ENCODE results near the gene FAM222A. TPM values are rescaled to one million over a fixed set of nuclear protein-coding genes. Genes with fewer than 3 reads are reported as not detected.
A peak's percentile ranks its signal among the peaks of the same experiment; 100 is the strongest.

Gene FAM222A
- total RNA-seq, 4 donors from 2014 or later = 0.34 to 3.5 (median 1.7) TPM; not detected in 1

- intact Hi-C loops (cut with DNase I; ENCODE audit: low total_unique reads) = no loop called here
- no peaks in the 10 kb centered on the region for H3K9me3 ChIP-seq
- H3K36me3 ChIP-seq = no peaks in the 10 kb centered on the region
- no peak overlapping the region for H3K27ac ChIP-seq
- TF ChIP-seq POLR2A (IDR thresholded peaks at IDR 0.05) (no peak), CTCF (IDR thresholded peaks at IDR 0.05) (no peak)
- DNase-seq = no peak
- H3K4me3 ChIP-seq = no peak overlapping the region
- H3K4me1 ChIP-seq = no peaks in the 10 kb centered on the region
- peaks cover 0 to 8% of the 10 kb centered on the region in 2 donors for H3K27me3 ChIP-seq
These were observed 8.5 kb downstream of the FAM222A start for GRCh38 chr12:109722022-109722720.

- intact Hi-C loops (cut with DNase I; ENCODE audit: low total_unique reads) = no loop called here
- Histone ChIP-seq H3K4me3 (no peak overlapping the region), H3K4me1 (no peaks in the 10 kb centered on the region), H3K27ac (no peak overlapping the region), H3K9me3 (no peaks in the 10 kb centered on the region), H3K27me3 (peaks cover 0 to 6% of the 10 kb centered on the region in 2 donors), H3K36me3 (no peaks in the 10 kb centered on the region)
- DNase-seq = no peak
- TF ChIP-seq POLR2A (IDR thresholded peaks at IDR 0.05) = no peak
These were observed 9.1 kb downstream of the FAM222A start for GRCh38 chr12:109722721-109723094.

- no peak overlapping the region for H3K4me3 ChIP-seq
- H3K27me3 ChIP-seq = no peaks in the 10 kb centered on the region
- H3K9me3 ChIP-seq = no peaks in the 10 kb centered on the region
- TF ChIP-seq POLR2A (IDR thresholded peaks at IDR 0.05) (no peak), CTCF (IDR thresholded peaks at IDR 0.05) (no peak)
- intact Hi-C loops (cut with DNase I; ENCODE audit: low total_unique reads) = no loop called here
- H3K27ac ChIP-seq = no peak overlapping the region
- peak in 1 of 2 donors; percentile 32 for DNase-seq
- H3K36me3 ChIP-seq = no peaks in the 10 kb centered on the region
- H3K4me1 ChIP-seq = no peaks in the 10 kb centered on the region
These were observed 9.8 kb downstream of the FAM222A start for GRCh38 chr12:109723311-109723881.

GRCh38 chr12:109724321-109724892, 10.8 kb downstream of the FAM222A start:
- Histone ChIP-seq H3K4me1 (no peaks in the 10 kb centered on the region), H3K9me3 (no peaks in the 10 kb centered on the region), H3K36me3 (no peaks in the 10 kb centered on the region), H3K27me3 (no peaks in the 10 kb centered on the region), H3K4me3 (no peak overlapping the region), H3K27ac (no peak overlapping the region)
- TF ChIP-seq POLR2A (IDR thresholded peaks at IDR 0.05) (no peak), CTCF (IDR thresholded peaks at IDR 0.05) (no peak)
- DNase-seq = no peak
- intact Hi-C loops (cut with DNase I; ENCODE audit: low total_unique reads) = no loop called here

GRCh38 chr12:109725321-109726105, 11.9 kb downstream of the FAM222A start:
- DNase-seq = no peak
- H3K4me3 ChIP-seq = no peak overlapping the region
- H3K36me3 ChIP-seq = no peaks in the 10 kb centered on the region
- intact Hi-C loops (cut with DNase I; ENCODE audit: low total_unique reads) = no loop called here
- TF ChIP-seq CTCF (IDR thresholded peaks at IDR 0.05) = no peak
- no peak for TF ChIP-seq POLR2A (IDR thresholded peaks at IDR 0.05)
- no peaks in the 10 kb centered on the region for H3K4me1 ChIP-seq
- H3K9me3 ChIP-seq = no peaks in the 10 kb centered on the region
- H3K27ac ChIP-seq = no peak overlapping the region
- H3K27me3 ChIP-seq = no peaks in the 10 kb centered on the region

Data from uterus (tissue), 4 donors.